AG08396 (cell line): ENCODE measurements around the gene COBL.

ENCODE experiments used
- DNase-seq: peaks from one replicate; pipeline ENCODE4 v3.0.0; 2012; ENCODE audit warnings: low spot score, mixed read lengths

The COBL gene

GRCh38 chr7:51189777-51190176 is 126.8 kb downstream of the COBL start:
- DNase-seq = no peak

GRCh38 chr7:51188987-51189386 is 127.6 kb downstream of the COBL start:
- no peak for DNase-seq

DNA sequence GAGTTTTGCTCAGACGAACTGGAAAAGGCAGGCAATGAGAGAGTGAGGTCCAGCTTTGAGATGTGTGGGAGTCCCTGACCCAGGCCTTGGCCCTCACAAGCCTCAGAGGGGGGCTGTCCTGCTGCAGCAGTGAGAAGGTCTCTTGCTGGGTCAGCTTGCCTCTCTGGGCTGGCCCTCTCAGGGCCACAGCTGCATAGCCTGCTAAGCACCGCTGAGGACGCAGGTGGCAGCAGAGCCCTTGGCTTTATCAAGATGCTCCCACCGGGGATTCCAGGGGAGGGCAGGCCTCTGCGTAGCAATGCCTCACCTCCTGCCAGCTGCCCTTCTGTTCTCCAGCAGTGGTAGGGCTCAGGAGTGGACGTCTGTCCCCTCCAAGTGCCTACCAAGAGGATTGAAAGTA is 128.7 kb downstream of the COBL start:
- no peak for DNase-seq

DNA sequence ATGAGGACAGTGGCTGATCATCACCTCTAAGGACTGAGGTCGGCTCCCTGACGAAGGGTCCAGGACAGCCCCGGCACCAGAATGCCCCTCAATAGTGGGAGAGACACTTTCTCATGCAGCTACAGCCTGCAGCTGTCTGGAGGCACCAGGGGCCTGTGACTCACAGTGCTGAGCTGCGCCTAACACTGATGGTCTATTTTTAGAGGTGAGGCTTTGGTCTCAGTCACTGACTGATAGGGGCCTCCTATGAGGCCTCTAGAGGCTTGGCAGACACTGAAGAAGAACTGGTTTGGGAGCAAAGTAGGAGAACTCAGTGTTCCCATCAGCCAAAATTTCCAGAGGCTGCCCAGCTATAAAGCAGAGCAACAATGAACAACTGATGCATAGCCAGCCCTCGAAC is 130.1 kb downstream of the COBL start:
- DNase-seq = peak; percentile 29

GRCh38 chr7:51182636-51183166 is 133.9 kb downstream of the COBL start:
- no peak for DNase-seq

DNA sequence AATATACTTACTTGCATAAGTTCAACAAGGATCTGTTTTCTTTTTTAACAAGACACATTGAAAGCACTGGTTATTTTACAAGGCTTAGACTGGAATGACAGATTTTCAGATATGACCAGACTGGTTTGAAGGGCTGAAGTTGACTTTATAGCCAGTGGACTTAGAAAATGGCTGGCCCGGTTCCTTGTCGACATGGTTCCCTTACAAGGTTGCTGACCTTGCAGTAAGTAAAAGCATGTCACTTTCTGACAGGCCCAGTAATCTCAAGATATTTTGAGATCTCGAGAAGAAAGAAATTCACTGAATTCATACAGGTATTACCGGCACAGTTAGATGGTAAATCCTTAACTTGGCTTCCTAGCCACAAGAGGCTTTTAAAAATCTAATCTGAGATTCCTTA is 136.5 kb downstream of the COBL start:
- no peak for DNase-seq

DNA sequence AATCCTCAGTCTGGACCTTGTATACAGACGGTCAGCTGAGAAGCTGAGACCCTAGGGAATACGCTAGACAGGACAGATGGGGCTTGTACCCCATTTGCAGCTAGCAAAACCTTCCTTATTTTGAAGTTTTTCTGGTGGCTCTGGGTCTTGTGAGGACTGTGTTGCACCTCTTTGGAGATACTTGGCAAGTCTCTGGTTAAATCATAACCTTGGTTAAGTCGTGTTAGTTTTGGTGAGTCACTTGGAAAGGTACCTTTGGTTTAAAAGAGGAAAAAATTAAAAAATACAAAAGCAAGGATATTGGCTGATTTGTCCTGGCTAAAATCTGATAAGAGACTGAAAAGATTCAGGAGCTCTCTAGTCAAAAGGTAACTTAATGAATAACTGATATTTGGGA is 140.6 kb downstream of the COBL start:
- no peak for DNase-seq

DNA sequence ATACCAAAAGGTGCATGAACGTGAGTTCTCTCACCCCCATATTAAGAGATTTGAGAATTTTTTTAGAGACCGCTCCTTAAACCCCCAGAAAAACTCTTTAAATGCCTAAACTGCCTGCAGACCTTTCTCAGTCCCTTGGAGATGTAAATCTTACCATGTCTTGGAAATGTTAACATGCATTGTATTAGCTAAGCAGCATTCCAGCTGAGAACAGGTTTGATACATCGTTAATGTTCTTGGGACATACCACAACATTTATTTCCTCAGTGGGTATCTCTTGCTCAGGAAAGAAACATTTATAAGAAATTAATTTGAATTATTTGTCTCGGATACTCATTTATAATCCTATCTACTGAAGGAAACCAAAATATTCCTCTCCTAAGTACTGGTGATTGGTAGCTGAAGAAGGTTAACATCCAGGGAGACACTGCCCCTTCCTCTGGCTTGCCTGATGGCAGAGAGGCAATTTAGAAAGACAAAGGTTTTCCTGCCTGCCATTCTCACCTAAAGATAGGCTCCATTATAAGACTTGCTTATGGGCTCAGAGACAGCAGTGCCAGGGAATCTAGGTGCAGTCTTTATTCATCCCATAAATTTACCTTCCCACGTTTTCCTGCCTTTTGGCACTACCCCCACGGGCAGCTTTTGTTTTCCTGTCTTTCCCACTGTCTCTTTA is 141.2 kb downstream of the COBL start:
- no peak for DNase-seq

GRCh38 chr7:51165337-51165736 is 151.3 kb downstream of the COBL start:
- no peak for DNase-seq

GRCh38 chr7:51162724-51163329 is 153.8 kb downstream of the COBL start:
- DNase-seq = peak; percentile 67

DNA sequence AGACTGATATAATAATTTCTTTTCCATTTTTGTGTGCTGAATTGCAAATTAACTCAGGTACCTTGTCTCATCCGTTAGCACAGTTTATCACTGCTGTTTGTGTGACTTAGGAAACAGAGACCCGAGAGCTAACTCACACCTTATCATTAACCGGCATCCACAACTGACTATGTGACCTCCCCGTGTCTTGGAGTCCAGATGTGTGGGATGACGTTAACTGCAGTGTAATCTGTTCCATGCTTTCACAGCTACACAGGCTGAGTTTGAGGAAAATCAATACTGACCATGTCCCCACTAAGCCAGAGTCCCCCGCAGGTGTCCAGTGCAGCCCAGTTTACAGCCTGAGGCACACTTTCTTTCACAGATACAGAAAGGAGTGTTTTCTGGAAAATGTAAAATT is 154.7 kb downstream of the COBL start:
- DNase-seq = no peak

DNA sequence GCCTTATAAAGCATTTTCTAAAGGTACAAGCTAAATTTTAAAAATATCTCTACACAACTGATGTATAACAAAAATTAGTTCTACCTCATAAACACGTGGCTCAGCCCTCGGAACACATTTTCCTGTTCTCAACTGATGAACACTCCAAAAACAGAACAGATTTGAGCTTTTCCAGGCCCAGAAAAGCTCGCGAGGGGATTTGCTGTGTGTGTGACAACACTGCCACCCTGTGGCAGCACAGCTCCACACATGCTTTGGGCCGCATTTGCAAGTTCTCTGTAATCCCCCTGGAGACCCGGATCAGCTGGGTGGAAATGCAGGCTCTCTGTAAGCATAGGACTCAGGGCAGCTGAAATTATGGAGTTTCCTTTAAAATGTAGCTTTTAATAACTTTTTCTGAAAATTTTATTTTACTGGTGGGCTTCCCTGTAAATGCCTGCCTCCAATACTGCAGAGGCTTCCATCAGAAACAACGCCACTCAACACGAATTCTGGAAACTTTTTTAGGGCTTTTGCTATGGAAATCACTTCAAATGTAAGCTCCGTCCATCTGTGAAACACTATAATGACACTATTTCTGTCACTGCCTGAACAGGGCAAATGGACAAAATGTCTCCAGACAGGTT is 155.5 kb downstream of the COBL start:
- DNase-seq = peak; percentile 77

- no peak for DNase-seq
These were observed 156.2 kb downstream of the COBL start for GRCh38 chr7:51160411-51160810.

DNA sequence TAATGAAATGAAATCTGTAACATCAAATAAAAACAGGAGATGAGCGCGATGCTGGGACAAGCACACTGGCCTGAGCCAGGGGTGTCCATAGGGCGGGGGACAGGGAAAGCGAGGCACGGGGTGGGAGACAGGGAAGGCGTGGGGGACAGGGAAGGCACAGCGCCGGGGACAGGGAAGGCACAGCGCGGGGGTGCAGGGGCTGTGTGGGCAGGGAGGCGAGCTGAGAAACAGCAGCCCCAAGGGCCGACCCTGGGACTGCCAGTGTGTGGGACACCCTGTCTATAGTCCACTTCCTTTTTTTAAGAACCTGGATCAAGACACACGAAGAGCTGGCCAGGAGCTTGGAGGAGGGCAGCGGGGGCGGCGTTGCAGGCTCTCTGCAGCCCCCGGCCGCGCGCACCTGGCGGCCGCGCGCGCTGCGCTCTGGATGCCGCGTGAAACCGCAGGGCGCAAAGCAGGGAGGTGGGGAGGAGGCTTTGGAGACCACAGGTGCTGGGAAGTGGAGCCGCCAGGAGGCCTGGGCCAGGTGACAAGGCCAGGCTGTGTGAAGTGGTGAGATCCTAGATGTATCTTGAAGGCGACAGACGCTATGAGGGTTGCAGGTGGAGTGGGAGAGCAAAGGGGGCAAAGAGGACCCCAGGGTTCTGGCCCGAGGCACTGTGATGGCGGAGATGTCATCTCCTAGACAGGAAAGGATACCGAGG is 157.7 kb downstream of the COBL start:
- no peak for DNase-seq

- DNase-seq = no peak
These were observed 158.4 kb downstream of the COBL start for GRCh38 chr7:51158211-51158610.

GRCh38 chr7:51154201-51154600 is 162.4 kb downstream of the COBL start:
- no peak for DNase-seq

GRCh38 chr7:51152706-51153200 is 163.9 kb downstream of the COBL start:
- DNase-seq = no peak

GRCh38 chr7:51151455-51151854 is 165.2 kb downstream of the COBL start:
- DNase-seq = no peak

DNA sequence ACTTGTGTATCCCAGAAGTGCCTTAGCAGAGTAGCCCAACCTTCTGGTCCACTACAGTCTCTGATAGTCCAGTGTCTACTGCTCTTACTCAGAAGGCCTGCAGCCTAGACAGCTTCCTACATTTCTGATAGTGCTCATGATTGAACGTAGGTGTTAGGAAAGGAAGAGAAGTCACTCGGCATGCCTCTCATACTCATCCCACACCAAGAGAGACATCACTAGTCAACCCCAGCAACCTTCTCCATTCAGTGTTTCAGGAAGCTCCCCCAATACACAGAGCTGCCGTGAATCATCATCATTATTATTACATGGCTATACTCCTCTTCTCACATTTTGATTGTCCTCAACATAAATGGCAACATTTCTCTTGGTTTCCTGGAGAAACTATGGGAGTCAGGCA is 166.4 kb downstream of the COBL start:
- DNase-seq = no peak

DNA sequence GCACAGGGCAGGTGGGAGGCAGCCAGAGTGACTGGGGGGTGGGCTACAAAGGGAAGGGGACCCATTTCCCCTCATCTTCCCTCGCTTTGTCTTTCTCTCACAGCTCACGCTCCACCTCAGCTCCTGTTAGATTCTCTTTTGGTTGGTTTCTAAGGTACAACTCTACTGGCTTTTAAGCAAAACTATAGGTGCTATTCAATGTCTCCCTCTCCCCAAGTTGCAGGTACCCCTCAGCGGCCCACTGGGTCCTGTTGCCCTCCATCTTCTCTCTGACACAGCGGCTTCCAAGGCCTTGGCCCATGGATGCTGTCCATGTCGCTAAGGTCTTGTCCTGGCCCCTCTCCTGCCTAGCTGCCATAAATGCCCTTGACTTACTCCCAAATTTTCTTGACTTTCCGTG is 168.4 kb downstream of the COBL start:
- no peak for DNase-seq

DNA sequence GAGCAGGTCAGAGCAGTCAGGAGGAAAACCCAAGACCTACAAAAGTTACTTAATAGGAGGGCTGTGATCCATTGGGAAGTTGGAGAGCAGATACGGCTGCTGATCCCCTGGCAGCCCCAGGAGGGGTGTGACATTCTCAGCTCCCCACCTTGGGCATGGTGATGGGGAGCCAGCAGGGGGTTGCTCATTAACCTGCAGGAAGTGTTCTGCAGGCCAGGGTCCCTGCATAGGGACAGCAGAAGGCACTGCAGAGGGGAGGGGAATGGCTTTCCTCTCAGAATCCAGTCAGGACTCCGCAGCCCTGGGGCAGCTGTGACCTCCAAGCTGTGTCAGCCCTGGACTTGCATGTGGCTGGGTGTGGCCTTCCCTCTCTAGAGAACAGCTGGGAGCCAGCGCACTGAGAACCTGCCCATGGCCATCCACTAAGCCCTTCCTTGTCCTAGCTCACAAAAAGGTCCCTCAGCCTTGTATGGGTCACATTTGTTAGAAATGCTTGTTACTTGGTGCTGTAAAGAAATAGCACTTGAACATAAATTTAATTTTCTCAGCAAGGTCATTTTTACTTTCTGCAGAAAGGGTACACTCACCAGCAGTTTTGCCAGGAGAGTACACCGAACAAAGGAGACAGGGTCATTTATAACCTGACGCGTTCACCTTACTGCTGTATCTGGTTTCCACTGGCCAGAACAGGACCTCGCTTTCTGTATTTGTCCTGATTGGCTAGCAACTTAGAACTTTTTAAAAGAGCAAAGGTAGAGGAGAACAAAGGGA is 169.6 kb downstream of the COBL start:
- DNase-seq = no peak

DNA sequence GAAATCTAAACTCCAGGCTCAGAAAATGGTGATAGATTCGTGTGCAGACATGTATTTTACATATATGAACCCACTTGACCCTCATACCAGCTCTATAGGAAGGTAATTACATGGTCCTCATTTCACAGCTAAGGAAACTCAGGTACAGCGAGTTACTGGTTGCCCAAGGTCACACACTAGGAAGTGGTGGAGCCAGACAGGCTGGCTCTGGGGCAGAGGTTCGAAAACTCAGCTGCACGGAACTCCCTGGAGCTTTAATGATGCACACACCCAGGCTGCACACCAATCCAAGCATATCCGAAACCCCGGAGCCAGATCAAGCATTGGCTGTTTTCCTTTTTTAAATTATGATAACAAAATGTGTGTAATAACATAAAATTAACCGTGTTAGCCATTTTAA is 172.4 kb downstream of the COBL start:
- no peak for DNase-seq
